Glomerular visceral epithelial cell (primary cell): Measurements from ENCODE around the gene STRA6.

Source experiments
- DNase-seq: peaks from one replicate; pipeline ENCODE4 v3.0.0-alpha.2; 2016; ENCODE audit errors: extremely low spot score

STRA6 gene

DNA sequence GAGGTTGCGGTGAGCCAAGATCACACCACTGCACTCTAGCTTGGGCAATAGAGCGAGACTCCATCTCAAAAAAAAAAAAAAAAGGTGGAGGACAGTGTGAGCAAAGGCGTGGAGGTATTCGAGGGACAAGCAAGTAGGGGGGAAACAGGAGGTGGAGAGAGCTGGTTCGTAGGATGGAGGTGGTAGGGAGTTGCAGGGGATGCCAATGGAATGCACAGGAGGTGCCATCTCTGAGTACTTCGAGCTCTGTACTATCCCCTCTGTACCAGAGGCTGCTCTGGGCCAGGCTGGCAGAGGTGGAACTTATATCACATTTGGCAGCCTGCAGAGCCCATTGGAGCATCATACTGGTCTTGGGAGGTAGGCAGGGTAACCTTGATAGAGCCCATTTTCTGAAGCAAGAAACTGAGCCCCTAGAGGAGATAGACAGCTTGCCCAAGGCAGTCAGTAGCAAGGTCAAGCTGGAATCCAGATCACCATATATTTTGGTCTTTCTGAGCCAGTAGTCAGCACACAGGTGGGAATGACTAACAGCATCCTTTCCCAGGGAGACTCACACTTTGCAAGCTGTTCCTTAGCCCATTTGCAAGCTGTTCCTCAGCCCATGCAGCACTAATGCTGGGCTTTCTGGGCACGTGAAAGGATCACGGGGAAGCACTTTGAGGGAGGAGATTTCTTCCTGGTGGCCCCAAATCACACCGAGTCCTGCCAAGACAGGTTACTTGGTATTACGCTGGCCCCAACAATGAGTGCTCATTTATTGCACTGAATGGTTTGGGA is 24.4 kb upstream of the STRA6 start:
- no peak for DNase-seq

DNA sequence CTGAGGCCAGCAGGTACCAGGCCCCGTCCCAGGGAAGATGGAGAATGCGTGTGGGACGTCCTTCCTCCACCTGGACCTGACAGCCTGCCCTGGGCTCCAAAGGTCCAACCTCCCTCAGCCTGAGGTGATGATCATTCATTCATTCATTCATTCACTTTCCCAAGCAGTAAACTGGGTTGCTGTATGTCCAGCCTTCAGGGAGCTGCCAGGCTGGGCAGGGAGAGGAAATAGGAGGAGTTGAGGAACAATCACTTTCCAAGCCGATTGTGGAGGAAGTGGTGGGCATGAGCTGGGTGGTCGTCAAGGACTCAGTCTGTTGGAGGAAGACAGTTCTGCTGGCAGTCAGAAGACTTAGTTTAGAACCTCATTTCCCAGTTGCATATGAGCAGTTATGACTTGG is 23.3 kb upstream of the STRA6 start:
- no peak for DNase-seq

DNA sequence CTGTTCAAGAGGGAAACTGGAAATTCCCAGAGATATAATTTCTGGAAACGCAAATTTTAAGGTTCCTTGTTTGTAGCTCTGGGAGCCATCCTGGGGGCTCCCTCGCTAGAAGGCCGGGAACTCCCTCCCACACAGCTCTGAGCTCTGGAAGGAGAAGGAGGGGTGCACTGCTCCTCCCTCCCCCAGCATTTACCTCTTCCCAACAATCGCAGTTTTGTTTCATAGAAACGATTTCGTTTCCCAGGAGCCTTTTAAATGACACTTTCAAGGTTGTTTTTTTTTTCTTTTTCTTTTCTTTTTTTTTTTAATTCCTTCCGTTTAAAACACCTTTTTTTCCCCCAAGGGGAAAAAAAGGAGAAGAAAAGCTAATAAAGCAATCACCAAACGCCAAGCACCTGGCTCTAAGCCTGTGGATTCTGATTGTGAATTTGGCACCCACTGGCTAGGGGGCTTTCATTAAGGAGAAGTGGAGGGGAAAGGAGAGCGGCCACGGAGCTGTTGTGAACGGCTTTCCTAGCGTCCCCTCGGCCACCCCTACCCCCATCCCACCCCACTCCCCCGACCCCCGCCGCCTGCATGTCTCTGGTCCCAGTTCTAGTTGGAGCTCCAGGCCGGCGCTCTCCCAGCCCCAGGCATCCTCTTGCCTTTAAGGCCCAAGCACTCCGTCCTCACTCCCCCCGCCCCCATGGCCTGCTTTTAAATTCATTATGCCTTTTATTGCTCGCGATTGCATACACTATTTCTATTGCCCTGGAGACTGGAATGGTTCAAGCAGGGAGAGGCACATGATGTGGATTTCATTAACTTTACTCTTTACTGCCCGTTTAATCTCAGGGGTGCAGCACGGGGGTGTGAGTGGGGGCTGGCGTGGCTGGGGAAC is 19.9 kb upstream of the STRA6 start:
- no peak for DNase-seq

DNA sequence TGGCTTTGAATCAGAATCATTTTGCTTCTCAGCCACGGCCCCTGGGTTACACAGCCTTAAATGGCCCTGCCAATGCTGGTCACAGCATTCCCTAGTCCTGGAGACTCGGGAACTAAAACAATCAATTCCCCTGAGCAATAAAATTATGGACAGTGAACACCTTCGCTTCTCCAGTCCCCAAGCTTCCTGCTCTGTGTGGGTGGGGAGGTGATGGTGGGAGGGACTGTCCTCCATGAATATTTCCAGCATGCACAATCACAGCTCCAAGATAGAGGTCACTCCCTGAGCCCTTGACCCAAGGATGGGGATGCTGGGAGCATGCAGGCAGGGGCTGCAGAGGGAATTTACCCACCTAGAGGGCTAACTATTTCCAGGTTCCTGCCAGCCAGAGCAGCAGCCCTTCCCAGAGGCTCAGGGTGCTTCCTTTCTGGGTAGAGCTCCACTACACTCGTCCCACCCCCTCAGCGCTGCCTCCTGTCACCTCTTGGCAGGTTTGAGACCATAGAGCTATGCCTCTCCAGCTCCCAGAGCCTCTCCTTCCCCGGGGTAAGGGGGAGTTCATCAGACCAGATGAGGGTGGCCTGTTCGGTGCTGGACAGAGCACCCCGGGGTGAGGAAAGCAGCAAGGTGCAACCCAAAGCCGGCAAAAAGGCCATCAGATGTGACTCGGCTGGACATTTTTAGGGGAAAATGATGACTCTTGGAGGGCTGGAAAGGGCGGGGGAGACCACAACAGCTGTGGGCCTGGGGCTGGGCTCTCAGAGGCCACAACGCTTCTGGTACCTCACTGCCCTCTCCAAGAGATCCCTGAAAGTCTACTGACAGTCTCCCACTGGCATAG is 19.0 kb upstream of the STRA6 start:
- no peak for DNase-seq

DNA sequence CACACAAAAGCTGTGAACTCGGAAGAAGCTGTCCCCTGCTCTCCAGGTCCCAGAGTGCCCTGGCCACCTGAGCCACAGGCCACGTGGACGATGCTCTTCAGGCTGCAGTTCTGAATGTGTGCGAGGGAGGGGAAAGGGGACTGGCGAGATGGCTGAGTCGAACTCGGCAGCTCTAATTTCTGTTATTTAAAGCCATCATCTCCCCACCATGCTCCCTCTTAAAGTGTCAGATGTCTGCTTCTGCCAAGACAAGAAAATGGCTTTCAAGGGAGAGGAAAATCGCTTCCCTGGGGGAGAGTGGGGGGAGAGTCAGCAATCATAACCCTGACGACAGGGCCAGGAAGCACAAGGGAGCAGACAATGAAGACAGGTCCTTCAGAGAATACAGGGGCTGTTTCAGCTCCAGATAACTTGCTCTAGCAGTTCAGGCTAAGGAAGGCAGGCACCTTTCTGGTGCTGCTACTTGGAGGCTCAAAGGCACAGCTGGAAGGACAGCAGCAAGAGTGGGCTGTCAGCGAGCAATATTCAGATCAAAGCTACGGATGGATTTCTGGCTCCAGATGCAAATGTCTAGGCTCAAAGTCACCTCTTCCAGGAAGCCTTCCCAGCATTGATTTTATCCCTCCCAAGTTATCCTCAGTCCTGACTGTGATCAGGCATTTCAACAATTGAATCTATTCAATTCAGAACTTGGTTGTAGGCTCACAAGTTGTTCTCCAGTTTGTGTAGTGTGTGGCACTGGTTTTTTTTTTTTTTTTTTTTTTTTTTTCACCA is 18.1 kb upstream of the STRA6 start:
- DNase-seq, result no peak

DNA sequence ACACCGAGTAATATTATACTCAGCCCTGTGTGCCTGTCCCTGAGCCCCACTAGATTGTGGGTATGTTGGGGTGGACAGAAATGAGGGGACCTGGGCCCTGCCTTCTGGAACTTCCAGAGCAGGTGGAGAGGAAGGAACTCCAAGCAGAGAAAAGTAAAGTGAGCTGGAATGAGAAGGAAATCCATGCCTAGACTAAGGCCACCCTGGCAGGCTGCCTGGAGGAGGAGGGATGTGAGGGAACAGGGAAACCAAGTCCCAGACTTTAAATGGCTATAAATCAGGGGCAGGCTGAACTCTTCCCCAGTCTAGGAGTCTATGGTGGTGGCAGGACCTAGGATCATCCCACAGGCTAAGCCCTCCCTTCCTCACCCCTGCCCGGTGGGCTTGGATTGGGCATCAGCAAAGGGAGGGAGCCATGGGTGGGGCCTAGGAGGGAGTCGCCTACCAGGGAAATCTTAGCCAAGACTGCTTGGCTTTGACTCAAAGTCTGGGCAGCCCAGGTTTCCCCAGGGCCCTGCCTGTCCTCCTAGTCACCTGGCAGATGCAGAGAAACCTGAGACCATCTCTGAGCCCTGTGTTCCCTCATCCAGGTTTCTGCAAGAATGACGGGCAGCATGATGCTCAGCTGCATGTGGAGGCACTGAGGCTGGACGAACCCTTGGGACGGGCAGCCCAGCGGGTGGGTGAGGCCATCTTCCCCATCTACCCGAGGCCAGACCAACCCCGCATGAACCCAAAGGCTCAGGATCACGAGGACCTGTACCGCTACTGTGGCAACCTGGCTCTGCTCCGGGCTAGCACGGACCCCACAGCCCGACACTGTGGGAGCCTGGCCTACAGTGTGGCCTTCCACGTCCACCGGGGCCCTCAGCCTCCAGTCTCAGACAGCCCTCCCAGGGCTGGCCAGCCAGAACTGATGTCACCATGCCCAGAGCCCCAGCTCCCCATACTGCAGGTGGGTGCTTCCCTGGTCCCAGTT is 15.6 kb upstream of the STRA6 start:
- DNase-seq, result no peak

DNA sequence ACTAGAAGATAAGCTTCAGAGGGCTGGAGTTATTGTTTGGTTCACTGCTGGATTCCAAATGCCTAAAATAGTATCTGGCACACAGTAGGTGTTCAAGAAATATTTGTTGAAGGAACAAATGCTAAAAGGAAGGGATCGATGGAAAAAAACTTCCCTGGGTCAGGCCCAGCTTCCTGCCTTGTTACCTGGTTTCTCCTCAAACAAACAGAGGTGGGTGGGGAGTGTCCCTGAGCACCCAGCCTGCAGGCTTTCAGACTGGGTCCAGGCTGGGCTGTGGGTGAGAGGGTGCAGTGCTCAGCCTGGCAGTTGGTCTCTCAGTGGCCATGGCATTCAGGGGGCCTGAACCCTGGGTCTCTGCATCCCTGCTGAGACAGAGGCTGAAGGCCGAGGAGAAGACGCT is 14.4 kb upstream of the STRA6 start:
- no peak for DNase-seq

DNA sequence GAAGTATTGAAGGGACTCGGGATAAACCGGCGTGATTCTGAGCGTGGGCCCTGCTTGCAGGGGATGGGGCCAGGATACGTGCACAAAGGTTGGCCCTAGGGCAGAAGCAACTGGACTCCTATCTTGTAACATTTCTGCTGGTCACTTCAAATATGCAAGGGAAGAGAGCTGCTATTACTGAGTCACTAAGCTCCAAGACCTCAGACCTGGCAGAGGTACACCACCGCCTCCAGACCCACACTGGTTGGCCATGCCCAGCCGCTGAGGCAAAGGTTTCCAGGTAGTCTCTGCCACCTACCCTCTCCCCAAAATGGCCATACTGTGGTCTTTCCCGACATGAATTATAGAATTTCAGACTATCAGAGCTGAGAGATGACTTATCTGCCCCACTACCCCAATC is 13.4 kb upstream of the STRA6 start:
- DNase-seq, result no peak

DNA sequence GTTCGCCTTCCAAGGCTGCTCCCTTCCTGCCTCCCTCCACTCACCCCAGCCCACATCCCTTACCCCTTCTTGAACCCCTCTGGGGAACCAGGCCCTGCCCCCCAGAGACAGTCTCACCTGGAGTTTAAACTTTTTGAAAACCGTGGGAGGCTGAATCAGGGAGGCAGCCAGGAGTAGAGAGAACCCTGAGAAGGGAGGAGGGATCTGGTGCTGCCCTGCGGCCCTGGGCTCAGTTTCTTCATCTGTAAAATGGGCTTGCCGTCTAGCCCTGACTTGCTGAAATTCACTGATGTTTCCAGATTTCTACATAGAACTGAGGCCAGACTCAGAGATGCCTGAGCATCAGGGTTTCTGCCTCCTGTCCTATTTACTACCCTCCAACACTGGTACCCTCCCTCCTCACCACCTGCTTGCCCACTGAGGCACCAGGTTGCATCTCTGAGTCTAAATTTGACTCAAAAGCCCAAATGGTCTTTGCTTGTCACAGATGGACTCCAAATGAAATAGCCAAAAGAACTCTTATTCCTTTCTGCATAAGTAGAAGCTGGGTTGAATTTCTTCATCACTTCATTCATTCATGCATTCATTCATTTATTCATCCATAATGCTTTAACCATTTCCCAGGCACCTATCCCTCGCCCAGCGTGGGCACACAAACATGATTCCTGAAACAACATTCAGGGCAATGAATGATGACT is 11.9 kb upstream of the STRA6 start:
- no peak for DNase-seq

DNA sequence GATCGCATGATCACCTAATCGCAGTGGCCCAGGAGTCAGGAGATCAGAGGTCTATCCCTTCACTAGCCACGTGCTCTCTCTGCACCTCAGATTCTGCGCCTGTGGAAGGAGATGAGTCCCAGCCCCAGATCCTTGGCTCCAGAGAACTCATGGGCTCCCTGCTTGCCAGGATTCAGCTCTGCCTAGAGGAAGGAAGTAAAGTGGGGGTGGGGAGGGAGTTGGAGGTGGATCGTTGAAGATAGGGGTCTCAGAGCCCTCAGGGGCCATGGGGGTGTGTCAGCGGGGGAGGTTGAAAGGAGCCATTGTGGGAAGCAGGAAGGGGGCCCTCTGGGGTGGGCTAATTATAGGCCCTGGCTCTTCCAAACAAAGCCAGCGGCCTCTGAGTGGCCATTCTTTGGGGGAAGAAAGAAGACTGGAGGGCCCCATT is 11.3 kb upstream of the STRA6 start:
- no peak for DNase-seq

DNA sequence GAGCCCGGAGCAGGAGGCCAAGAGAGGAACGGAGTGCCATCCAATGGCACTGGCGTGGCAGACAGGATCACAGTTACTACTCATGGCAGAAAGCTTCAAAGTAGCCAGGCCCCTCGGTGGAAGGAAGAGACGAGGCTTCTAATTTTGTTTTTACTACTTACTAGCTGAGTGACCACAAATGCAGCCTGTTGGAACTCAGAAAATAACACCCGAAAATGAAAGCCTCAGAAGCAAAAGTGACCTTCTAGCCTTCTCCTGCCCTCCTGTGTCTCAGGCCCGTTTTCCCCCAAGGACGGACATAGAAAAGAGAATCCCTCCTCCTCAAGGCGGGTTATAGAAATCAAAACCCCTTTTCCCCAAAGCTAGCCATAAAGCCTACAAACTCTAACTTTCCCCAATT is 9.9 kb upstream of the STRA6 start:
- no peak for DNase-seq

DNA sequence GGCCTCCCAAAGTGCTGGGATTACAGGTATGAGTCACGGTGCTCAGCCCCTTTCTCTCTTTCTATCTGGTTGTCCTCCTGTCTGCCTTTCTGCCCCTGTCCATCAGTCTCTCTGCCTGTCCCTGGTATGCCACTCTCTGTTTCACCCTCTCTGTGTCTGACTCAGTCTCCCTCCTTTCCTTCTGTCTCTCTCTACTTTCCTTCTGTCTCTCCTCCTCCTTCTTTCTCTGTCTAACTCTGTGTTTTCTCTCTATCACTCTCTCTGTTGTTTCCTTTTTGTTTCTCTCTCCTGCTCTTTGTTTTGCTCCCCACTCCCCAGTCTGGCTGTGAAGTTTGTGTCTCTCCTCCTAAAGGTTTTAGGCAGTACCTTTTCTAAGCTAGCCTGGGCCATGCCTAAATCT is 9.1 kb upstream of the STRA6 start:
- DNase-seq, result no peak

DNA sequence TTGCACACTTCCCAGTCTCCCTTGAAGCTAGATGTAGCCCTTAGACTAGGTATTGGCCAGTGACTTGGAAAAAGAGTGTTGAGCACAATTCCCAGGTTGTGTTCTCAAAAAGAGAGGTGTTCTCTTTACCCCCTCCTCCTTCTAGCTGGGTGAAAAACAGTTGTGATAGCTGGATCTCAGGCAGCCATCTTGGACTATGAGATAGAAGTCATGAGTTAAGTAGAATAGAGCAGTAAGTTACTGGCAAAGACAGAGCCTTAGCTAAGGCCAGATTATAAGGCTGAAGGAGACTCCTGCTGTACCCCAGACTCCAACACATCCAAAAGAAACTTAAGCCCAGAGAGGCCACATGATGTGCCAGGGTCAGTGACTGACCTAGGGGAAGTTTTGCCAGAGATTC is 8.1 kb upstream of the STRA6 start:
- no peak for DNase-seq

DNA sequence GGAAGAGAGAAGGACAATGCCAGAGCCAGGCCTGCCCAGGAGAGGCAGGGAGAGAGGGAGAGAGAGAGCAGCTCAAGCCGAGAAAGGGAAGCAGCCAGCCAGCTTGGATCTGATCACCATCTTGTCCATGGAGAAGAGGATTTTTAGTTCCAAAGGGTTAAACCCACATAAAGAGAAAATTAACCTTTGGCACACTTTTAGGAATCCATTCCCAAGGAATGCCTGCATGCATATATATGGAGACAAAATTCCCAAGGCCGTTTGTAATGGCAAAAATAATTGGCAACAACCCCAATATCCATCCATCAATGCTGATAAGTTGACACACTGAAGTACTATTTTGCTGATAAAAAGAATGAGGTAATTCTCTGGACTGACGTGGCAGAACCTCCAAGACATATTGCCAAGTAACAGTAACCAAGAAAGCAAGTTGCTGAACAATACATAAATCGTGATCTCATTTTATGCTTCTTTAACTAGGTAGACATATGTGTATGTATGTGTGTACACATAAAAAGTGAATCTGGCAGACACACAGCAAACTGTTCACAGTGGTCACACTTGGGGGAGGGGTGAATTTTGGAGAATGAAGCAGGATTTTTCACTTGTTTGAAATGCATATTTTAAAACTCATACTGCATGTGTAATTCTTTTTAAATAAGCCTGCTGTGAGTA is 7.5 kb upstream of the STRA6 start:
- peak; percentile 76 for DNase-seq

DNA sequence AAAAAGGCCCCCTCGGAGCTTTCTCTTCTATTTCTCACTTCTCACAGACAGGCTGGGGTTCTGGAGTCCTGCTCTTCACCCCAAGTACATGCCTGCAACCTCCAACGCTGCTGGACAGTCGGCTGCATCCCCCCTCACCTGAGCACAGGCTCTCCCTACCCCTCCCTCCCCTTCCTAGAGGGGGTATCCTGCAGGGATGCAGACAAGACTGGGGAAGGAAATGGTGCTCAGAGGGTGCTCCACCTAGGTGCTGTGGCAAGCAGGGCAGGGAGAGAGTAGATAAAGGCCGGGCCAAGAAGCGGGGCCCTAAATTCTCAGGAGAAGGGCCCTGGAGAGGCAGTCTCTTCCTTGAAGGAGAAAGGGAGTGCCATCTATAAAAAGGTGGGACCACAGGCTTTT is 7.0 kb upstream of the STRA6 start:
- no peak for DNase-seq

DNA sequence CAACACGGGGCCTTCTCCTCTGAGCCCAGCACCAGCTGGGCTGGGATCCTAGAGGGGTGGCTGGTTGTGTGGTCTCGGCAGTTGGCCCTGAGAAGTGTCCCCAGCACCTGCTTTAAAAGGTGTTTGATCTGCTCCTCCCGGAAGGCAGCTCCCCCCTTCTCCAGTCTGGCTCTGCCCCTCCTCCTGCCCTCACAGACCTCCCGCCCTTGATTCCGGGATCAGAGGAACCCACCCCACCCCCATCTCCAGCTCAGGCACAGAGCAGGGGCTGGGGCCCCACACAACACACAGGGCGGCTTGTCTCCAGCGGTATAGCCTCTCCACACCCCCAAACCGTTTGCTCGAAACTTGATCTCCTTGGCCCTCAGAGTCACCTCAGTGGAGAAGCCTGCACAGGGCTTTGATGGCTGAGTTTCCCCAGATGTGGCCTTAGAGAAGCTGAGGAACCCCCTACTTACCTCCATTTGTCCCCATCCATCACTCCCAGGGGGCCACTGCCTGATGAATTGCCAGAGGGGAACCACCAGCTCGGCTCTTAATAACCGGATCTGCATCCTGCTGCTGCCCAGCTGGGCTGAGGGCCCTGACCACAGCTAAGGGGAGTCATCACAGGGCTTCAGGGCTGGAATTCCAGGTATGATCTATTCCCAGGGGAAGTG is 6.4 kb upstream of the STRA6 start:
- DNase-seq, result peak; percentile 91

DNA sequence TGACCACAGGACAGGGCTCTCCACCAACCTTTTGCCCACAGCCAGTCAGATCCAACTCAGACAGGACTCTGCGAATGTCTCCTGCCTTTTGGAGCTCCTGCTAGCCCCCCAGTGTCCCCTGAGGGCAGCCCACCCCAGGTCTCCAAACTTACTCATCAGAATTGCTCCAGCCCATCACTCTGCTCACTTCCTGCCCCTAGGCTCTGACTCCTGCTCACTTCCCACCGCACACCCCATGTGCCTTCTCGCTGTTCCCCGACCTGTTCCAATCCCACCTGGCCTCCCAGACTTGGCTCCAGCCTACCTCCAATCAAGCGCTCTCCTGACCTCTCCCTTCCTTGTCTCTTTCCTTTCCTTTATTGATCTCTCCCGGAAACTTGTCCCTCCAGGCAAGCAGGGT is 5.9 kb upstream of the STRA6 start:
- DNase-seq, result no peak

DNA sequence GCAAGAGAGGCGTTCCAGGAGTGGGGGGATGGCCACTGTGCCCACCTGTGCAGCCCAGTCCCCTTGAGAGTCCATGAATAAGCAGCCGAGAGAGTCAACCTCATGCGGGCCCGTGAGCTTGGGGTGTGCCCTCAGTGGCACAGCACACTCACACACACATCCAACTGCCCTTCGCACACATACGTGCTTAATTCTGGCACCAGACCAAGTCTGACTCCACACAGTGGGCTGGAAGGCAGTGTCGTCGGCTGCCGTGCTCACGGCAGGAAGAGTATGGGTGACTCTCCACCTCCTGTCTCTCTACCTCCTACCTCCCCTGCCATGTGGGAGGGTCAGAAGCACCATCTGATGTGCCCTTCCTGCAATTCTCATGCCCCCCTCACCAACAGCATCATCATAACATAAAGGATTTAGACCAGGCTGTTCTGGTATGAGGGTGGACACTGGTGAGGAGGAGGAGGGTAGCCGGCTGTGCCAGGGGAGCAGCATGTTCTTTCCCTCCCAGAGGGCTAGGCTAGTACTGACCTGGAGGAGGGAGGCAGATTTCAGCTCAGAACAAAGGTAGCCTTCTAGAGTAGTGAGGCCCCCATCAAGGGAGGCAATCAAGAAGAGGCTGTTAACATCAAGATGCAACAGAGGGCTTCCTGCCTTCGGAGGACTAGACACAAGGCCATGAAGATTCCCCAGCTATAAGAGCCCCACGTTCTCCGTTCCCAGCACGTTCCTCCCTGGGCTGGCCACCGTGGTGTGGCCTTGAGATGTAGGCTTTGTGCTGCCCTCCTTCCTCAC is 5.3 kb upstream of the STRA6 start:
- peak; percentile 73 for DNase-seq
